ENCODE data around the gene VPS26C.
A peak's percentile ranks its signal among the peaks of the same experiment; 100 is the strongest.
"Not testable (repeated sequence)": the region's sequence is repeated elsewhere in the genome, so short reads cannot be mapped to it uniquely, and the experiment has no call there.

VPS26C gene

DNA sequence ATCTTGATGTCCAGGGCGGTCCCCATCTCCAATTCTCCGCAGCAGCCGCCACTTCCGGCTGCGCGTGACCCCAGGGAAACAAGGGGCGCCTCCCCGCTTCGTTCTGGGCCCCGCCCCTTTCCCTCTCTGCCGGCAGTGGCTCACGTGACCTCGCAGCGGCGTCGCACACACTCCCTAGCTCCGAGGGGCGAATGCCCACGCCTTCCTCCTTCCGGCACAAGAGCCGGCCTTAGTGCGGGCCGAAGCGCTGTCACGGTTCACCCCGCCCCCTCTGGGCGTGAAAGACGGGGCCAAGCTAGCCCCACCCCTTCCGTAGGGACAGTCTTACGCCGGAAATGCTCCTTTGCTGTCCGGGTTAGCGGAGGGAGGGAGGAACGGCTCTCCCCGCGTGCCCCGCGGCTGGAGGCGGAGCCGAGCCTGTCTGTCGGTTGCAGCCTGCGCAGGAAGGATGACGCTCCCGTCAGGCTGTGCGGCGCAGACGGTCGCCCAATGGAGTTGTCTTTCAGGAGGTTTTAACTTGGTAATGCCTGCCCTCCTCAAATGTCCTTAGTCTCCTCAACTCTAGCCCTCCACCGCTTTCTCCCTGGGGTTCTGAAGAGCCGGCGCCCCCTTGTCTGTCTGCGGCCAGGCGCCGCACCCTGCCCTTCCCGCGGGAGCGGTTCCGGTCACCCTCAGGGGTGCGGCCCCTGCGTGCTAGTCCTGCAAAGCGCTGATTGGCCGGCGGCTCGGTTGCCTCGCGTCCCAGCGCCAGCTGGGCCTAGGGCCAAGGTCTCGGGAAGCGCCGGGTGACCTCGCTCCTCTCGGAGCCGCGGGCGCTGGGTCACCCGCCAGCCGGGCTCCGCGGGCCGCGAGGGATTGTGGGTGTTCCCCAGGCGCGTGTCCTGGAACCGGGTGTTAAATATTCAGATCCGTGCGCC, at the start of gene VPS26C:
Gene VPS26C (minus strand): TSS at position 66 of the 917 bp plus-strand sequence. CDS start 40 bp downstream, at position 26.
- TF ChIP-seq ARNTL (CRISPR knock-in tag; IDR thresholded peaks at IDR 0.05; ENCODE audit: borderline replicate concordance, low read depth) = no peak
- 0 out of 2 replicates have a peak, but pooled peaks have one; percentile 81 for TF ChIP-seq GLIS3 (CRISPR knock-in tag; IDR thresholded peaks at IDR 0.05)
- TF ChIP-seq CSDC2 (CRISPR knock-in tag; IDR thresholded peaks at IDR 0.05) = peak; percentile 81; the same call in 1 of the 2 replicates
- TF ChIP-seq ZC3H10 (CRISPR knock-in tag; IDR thresholded peaks at IDR 0.05) = 0 out of 2 replicates have a peak, but pooled peaks have one; percentile 46
- TF ChIP-seq, protein P1, sequence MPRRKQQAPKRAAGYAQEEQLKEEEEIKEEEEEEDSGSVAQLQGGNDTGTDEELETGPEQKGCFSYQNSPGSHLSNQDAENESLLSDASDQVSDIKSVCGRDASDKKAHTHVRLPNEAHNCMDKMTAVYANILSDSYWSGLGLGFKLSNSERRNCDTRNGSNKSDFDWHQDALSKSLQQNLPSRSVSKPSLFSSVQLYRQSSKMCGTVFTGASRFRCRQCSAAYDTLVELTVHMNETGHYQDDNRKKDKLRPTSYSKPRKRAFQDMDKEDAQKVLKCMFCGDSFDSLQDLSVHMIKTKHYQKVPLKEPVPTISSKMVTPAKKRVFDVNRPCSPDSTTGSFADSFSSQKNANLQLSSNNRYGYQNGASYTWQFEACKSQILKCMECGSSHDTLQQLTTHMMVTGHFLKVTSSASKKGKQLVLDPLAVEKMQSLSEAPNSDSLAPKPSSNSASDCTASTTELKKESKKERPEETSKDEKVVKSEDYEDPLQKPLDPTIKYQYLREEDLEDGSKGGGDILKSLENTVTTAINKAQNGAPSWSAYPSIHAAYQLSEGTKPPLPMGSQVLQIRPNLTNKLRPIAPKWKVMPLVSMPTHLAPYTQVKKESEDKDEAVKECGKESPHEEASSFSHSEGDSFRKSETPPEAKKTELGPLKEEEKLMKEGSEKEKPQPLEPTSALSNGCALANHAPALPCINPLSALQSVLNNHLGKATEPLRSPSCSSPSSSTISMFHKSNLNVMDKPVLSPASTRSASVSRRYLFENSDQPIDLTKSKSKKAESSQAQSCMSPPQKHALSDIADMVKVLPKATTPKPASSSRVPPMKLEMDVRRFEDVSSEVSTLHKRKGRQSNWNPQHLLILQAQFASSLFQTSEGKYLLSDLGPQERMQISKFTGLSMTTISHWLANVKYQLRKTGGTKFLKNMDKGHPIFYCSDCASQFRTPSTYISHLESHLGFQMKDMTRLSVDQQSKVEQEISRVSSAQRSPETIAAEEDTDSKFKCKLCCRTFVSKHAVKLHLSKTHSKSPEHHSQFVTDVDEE (CRISPR knock-in tag; IDR thresholded peaks at IDR 0.05) = 0 out of 2 replicates have a peak, but pooled peaks have one; percentile 40
- peak; percentile 95 for ATAC-seq

DNA sequence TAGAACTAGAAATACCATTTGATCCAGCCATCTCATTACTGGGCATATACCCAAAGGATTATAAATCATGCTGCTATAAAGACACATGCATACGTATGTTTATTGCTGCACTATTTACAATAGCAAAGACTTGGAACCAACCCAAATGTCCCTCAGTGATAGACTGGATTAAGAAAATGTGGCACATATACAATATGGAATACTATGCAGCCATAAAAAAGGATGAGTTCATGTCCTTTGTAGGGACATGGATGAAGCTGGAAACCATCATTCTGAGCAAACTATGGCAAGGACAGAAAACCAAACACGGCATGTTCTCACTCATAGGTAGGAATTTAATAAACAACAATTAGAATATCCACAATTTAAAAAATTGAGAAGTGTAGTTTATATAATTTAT, 48.9 kb upstream of the VPS26C start:
- not testable (repeated sequence) for ATAC-seq

DNA sequence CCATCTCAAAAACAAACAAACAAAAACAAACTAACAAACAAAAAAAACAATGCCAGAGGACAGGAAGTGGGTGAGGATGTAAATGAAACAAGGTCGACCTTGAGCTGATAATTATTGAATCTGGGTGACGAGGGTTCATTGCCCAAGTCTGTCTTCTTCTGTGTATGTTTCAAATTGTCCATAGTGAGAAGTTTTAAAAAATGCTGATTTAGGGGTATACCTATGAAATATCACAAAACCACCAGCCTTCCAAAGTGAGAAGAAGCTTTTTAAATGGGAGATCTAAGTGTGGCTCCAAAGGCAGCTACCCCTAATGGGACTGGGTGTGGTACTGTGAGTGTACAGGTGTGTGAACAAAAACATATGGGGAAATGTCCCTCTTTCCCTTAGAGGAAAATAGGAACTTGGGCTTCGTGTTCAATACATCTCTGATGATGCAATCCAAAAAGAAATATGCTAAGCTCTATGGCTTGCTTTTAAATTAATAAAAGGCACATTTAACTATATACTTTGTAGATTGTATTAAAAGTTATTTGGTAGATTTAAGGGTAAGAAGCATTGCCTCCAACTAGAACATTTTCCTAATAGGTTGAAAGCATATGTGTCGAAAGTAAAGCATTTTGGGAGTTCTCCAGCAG, 33.1 kb upstream of the VPS26C start:
- TF ChIP-seq ARNTL (CRISPR knock-in tag; IDR thresholded peaks at IDR 0.05; ENCODE audit: borderline replicate concordance, low read depth) (no peak), RARB (CRISPR knock-in tag; IDR thresholded peaks at IDR 0.05) (no peak), ZFP30 (CRISPR knock-in tag; IDR thresholded peaks at IDR 0.05) (no peak), ZNF70 (CRISPR knock-in tag; IDR thresholded peaks at IDR 0.05) (no peak)
- TF ChIP-seq, protein P1 (CRISPR knock-in tag; IDR thresholded peaks at IDR 0.05) = no peak
- no peak for ATAC-seq

DNA sequence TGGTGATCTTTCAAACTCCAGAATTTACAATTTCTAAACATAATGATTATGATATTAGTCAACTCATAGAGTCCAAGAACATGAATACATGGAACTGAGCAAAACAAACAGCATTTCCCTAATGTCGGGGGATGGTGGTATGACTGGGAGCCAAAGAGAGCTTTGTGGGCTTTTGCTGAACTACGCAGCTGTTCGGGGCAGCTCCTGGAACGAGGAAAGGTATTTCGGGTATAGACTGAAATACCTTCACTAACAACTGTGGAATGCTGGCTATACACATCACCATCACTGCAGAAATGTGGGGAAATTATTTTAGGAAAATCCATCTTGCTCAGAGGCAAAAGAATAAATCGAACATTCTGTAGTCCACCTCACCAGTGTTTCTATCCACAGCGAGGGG, 30.2 kb upstream of the VPS26C start:
- TF ChIP-seq, protein P2, sequence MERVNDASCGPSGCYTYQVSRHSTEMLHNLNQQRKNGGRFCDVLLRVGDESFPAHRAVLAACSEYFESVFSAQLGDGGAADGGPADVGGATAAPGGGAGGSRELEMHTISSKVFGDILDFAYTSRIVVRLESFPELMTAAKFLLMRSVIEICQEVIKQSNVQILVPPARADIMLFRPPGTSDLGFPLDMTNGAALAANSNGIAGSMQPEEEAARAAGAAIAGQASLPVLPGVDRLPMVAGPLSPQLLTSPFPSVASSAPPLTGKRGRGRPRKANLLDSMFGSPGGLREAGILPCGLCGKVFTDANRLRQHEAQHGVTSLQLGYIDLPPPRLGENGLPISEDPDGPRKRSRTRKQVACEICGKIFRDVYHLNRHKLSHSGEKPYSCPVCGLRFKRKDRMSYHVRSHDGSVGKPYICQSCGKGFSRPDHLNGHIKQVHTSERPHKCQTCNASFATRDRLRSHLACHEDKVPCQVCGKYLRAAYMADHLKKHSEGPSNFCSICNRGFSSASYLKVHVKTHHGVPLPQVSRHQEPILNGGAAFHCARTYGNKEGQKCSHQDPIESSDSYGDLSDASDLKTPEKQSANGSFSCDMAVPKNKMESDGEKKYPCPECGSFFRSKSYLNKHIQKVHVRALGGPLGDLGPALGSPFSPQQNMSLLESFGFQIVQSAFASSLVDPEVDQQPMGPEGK (CRISPR knock-in tag; IDR thresholded peaks at IDR 0.05; ENCODE audit: borderline replicate concordance) = no peak
- TF ChIP-seq CSDC2 (CRISPR knock-in tag; IDR thresholded peaks at IDR 0.05) (no peak), RARB (CRISPR knock-in tag; IDR thresholded peaks at IDR 0.05) (no peak), ZFP30 (CRISPR knock-in tag; IDR thresholded peaks at IDR 0.05) (no peak), ZNF70 (CRISPR knock-in tag; IDR thresholded peaks at IDR 0.05) (no peak), OSR1 (CRISPR knock-in tag; IDR thresholded peaks at IDR 0.05) (no peak), ISL1 (CRISPR knock-in tag; IDR thresholded peaks at IDR 0.05) (no peak), TCF4 (CRISPR knock-in tag; IDR thresholded peaks at IDR 0.05; ENCODE audit: borderline replicate concordance) (no peak), TOX (CRISPR knock-in tag; IDR thresholded peaks at IDR 0.05; ENCODE audit: borderline replicate concordance) (no peak), ESRRG (CRISPR knock-in tag; IDR thresholded peaks at IDR 0.05) (no peak), ZNF8 (CRISPR knock-in tag; IDR thresholded peaks at IDR 0.05) (no peak), PPARA (CRISPR knock-in tag; IDR thresholded peaks at IDR 0.05; ENCODE audit: borderline replicate concordance) (no peak), GLIS3 (CRISPR knock-in tag; IDR thresholded peaks at IDR 0.05) (no peak), SNAI2 (CRISPR knock-in tag; IDR thresholded peaks at IDR 0.05) (no peak), ZFP3 (CRISPR knock-in tag; IDR thresholded peaks at IDR 0.05) (no peak)
- TF ChIP-seq, protein P1 (CRISPR knock-in tag; IDR thresholded peaks at IDR 0.05) = no peak
- TF ChIP-seq, protein P3, sequence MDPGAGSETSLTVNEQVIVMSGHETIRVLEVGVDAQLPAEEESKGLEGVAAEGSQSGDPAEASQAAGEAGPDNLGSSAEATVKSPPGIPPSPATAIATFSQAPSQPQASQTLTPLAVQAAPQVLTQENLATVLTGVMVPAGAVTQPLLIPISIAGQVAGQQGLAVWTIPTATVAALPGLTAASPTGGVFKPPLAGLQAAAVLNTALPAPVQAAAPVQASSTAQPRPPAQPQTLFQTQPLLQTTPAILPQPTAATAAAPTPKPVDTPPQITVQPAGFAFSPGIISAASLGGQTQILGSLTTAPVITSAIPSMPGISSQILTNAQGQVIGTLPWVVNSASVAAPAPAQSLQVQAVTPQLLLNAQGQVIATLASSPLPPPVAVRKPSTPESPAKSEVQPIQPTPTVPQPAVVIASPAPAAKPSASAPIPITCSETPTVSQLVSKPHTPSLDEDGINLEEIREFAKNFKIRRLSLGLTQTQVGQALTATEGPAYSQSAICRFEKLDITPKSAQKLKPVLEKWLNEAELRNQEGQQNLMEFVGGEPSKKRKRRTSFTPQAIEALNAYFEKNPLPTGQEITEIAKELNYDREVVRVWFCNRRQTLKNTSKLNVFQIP (CRISPR knock-in tag; IDR thresholded peaks at IDR 0.05; ENCODE audit: borderline replicate concordance, low read depth) = no peak
- TF ChIP-seq, protein P4, sequence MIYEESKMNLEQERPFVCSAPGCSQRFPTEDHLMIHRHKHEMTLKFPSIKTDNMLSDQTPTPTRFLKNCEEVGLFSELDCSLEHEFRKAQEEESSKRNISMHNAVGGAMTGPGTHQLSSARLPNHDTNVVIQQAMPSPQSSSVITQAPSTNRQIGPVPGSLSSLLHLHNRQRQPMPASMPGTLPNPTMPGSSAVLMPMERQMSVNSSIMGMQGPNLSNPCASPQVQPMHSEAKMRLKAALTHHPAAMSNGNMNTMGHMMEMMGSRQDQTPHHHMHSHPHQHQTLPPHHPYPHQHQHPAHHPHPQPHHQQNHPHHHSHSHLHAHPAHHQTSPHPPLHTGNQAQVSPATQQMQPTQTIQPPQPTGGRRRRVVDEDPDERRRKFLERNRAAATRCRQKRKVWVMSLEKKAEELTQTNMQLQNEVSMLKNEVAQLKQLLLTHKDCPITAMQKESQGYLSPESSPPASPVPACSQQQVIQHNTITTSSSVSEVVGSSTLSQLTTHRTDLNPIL (CRISPR knock-in tag; IDR thresholded peaks at IDR 0.05; ENCODE audit: low read depth) = no peak
- no peak for ATAC-seq
